ENCODE data around the gene PARM1.
A peak's percentile ranks its signal among the peaks of the same experiment; 100 is the strongest.

DNA sequence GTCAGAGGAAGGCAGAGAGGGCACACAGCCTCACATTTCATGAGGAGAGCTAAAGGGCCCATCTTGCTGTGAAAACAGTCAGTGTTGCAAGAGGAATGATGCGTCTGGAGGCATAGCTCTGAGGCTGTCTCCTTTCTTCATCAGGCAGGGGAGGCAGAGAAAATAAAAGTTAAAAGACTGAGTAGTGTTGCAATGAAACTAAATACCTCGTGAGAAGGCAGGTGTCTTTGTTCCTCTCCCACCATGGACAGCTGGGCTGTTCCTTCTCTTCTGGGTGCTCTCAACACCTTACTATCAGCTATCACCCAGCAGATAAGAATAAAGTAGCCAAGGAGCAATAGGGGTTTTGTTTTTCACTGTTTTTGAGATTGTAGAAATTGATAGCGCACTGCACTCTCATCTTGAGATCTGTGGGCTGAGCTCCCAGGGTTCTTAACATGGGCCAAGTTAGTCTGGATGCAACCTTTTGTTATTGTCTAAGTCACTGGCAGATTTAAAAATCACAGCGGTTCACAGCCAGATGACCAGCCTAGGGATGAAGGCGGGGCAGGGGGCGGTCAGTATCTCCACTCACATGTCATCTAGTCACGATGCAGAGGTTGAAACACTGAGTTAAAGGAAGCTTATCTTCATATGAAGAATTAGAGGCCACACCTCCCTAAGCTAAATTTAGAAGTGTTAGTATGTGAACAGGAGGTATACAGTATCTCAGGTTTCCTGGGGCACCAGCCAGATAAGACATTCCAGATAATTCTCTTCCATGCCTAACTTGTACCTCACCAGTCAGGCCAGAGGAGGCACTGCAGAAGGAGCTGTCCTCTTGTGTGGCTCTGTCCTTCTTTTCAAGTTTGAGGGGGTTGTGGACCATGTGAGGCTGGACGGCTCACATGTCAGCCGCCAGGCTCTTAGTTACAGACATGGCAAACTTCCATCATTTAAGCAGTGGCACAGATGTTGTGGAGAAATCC lies 36.9 kb downstream of the PARM1 start:
- TF ChIP-seq, protein P1, sequence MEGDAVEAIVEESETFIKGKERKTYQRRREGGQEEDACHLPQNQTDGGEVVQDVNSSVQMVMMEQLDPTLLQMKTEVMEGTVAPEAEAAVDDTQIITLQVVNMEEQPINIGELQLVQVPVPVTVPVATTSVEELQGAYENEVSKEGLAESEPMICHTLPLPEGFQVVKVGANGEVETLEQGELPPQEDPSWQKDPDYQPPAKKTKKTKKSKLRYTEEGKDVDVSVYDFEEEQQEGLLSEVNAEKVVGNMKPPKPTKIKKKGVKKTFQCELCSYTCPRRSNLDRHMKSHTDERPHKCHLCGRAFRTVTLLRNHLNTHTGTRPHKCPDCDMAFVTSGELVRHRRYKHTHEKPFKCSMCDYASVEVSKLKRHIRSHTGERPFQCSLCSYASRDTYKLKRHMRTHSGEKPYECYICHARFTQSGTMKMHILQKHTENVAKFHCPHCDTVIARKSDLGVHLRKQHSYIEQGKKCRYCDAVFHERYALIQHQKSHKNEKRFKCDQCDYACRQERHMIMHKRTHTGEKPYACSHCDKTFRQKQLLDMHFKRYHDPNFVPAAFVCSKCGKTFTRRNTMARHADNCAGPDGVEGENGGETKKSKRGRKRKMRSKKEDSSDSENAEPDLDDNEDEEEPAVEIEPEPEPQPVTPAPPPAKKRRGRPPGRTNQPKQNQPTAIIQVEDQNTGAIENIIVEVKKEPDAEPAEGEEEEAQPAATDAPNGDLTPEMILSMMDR (IDR thresholded peaks at IDR 0.05; ENCODE audit: low read depth, low read length) = peak; percentile 5; the same call in 1 of the 2 replicates
- no peak for TF ChIP-seq EZH2phosphoT487 (IDR thresholded peaks at IDR 0.05; ENCODE audit: low read depth)

Measured in OCI-LY3 (cell line).